Neural progenitor cell (in vitro differentiated cells): ENCODE results near the gene PRDM11.

Experiments used
- CTCF ChIP-seq: fragments of 200-600 bp; sonication (generic); IDR thresholded peaks from 2 replicates; pipeline ENCODE4 v1.5.1; 2017; ENCODE audit warnings: antibody characterized with exemption, mild to moderate bottlenecking
- EZH2 ChIP-seq: fragments of 200-600 bp; sonication (generic); IDR thresholded peaks from 2 replicates; pipeline ENCODE4 v1.6.1; 2017; ENCODE audit warnings: antibody characterized with exemption, mild to moderate bottlenecking, moderate library complexity
- EZH2phosphoT487 ChIP-seq: fragments of 200-600 bp; sonication (generic); IDR thresholded peaks from 2 replicates; pipeline ENCODE4 v1.6.1; 2017; ENCODE audit warnings: antibody characterized with exemption

GRCh38 chr11:45210846-45211245 is 64.4 kb downstream of the PRDM11 start:
- TF ChIP-seq CTCF (no peak), EZH2 (no peak), EZH2phosphoT487 (no peak)
